Spleen (tissue), 11 donors: Measurements from ENCODE around the gene VRK3. TPM values are rescaled to one million over a fixed set of nuclear protein-coding genes. Genes with fewer than 3 reads are reported as not detected.

Experiments
- DNase-seq: peaks from one replicate; pipeline ENCODE4 v3.0.0-alpha.2; 2020
- H3K27ac ChIP-seq, 8 donors: fragments of 200-600 bp; sonication (generic) in 7 of 8; 1 replicate in 4 of 8; 2 replicates in 4 of 8; pipeline versions ENCODE4 v1.5.0 to v1.8.0; 2016 to 2021; ENCODE audit warnings: inconsistent platforms in 4 of 8, mild to moderate bottlenecking in 4 of 8, moderate library complexity in 1 of 8
- H3K27me3 ChIP-seq, 7 donors: fragments of 200-600 bp; sonication (generic) in 6 of 7; replicated peaks in 1 of 7; 1 replicate in 4 of 7; 2 replicates in 3 of 7; pipeline versions ENCODE4 v1.5.0 to v1.8.0; 2016 to 2021; ENCODE audit warnings: inconsistent platforms in 3 of 7, mild to moderate bottlenecking in 1 of 7
- H3K36me3 ChIP-seq, 6 donors: fragments of 200-600 bp; sonication (generic) in 5 of 6; 1 replicate in 4 of 6; 2 replicates in 2 of 6; pipeline versions ENCODE4 v1.5.0 to v1.8.0; 2016 to 2021; ENCODE audit warnings: inconsistent platforms in 2 of 6
- H3K4me1 ChIP-seq, 6 donors: fragments of 200-600 bp; sonication (generic) in 5 of 6; 1 replicate in 3 of 6; 2 replicates in 3 of 6; pipeline versions ENCODE4 v1.5.0 to v1.8.0; 2016 to 2021; ENCODE audit warnings: inconsistent platforms in 3 of 6
- H3K4me3 ChIP-seq, 8 donors: fragments of 200-600 bp; sonication (generic) in 7 of 8; 1 replicate in 4 of 8; 2 replicates in 4 of 8; pipeline versions ENCODE4 v1.5.0 to v1.8.0; 2016 to 2021; ENCODE audit warnings: inconsistent platforms in 4 of 8, mild to moderate bottlenecking in 4 of 8, moderate library complexity in 2 of 8
- H3K9me3 ChIP-seq, 8 donors: fragments of 200-600 bp; sonication (generic) in 7 of 8; 1 replicate in 4 of 8; 2 replicates in 4 of 8; pipeline versions ENCODE4 v1.5.0 to v1.8.0; 2016 to 2021; ENCODE audit warnings: inconsistent platforms in 4 of 8
- CTCF ChIP-seq, 11 experiments: fragments of 200-600 bp in 7 of 11; fragments of 450-650 bp in 4 of 11; sonication (generic) in 4 of 11; IDR thresholded peaks in 8 of 11; conservative IDR thresholded peaks in 3 of 11; 1 replicate in 7 of 11; 2 replicates in 4 of 11; pipeline versions ENCODE4 v1.4.0 to v1.8.0; 2016 to 2021; ENCODE audit warnings: antibody characterized with exemption in 11 of 11, inconsistent platforms in 4 of 11, mild to moderate bottlenecking in 1 of 11
- POLR2A ChIP-seq, 3 donors: fragments of 450-650 bp; IDR thresholded peaks; one replicate each; pipeline ENCODE4 v1.5.1; 2017; ENCODE audit warnings: antibody characterized with exemption in 3 of 3, mild to moderate bottlenecking in 1 of 3
- POLR2AphosphoS5 ChIP-seq, 3 donors: sonication (generic); formaldehyde crosslinking; IDR thresholded peaks; one replicate each; pipeline ENCODE4 v1.5.1; 2017; ENCODE audit warnings: antibody characterized with exemption in 3 of 3
- WGBS, 5 donors: extraction: QIAGEN DNeasy Blood & Tissue Kit in 3 of 5; methylation state at CpG; one replicate each; pipeline versions ENCODE4 v1.1.5 to v1.1.7; 2013 to 2018; 5-methylcytosine and 5-hydroxymethylcytosine counted together
- intact Hi-C: fragments of 100-400 bp; cut with DNase I; formaldehyde crosslinking; loops from one replicate; pipeline ENCODE4 v1.15.0; 2023; ENCODE audit warnings: low total_unique reads
- polyA plus RNA-seq, 3 donors: library from polyadenylated mRNA; stranded (reverse); fragments of 200-250 nt; gene quantifications; one replicate each; pipeline ENCODE4 v1.2.1, GENCODE V29; 2013
- total RNA-seq, 7 donors: library from RNA; depleted of rRNA in 3 of 7; stranded (reverse); fragments of >200 nt in 3 of 7; fragmentation: NEBNext Ultra II Directional in 4 of 7; extraction: Animal tissue kit (Norgen Biotek cat#: 25700) in 4 of 7; gene quantifications; one replicate each; pipeline versions ENCODE4 v1.1.0 to v1.2.1, GENCODE V29; 2016 to 2021
- donor health status: healthy with polysubstance abuse.
- donor health status: DM: no; HTN: no; CAD: no; lungs with moderate emphysema.
- donor health status: DM: no; HTN: no; CAD: no.
- donor health status: Bipolar disorder and iron deficiency.
- donor health status: healthy.
- donor health status: DM: no; HTN: no; CAD: no.
- donor health status: DM: yes; HTN: yes; CAD: no.

The VRK3 gene
- total and polyA plus RNA-seq, 10 donors = 17.0 to 60.8 (median 49.7) TPM

- DNase-seq = no peak
- Histone ChIP-seq H3K27me3 (no peaks in the 10 kb centered on the region), H3K4me3 (no peak overlapping the region), H3K9me3 (no peaks in the 10 kb centered on the region), H3K4me1 (peaks cover 0 to 11% (median 2%) of the 10 kb centered on the region in 6 donors), H3K36me3 (peaks cover 0 to 96% (median 48%) of the 10 kb centered on the region in 6 donors), H3K27ac (no peak overlapping the region)
- 82 to 95% (median 91%) methylated on average over 11 of the region's 11 CpGs for WGBS, 5 donors
- intact Hi-C loops = loop anchor here (5.0 kb wide), 1 partner anchor 47 kb away; no protein-coding TSS in a partner anchor
- no peak for TF ChIP-seq POLR2AphosphoS5 (IDR thresholded peaks at IDR 0.05)
- no peak for TF ChIP-seq CTCF (IDR thresholded peaks at IDR 0.05 in 8 of 11, conservative IDR thresholded peaks at IDR 0.05 in 3 of 11)
- no peak for TF ChIP-seq POLR2A (IDR thresholded peaks at IDR 0.05)
These were observed 40.7 kb downstream of the VRK3 start for GRCh38 chr19:49984491-49984890.

GRCh38 chr19:49983645-49984229, 41.4 kb downstream of the VRK3 start:
- TF ChIP-seq POLR2AphosphoS5 (IDR thresholded peaks at IDR 0.05) (peak in 1 of 3 donors; percentile 59), POLR2A (IDR thresholded peaks at IDR 0.05) (no peak), CTCF (IDR thresholded peaks at IDR 0.05 in 8 of 11, conservative IDR thresholded peaks at IDR 0.05 in 3 of 11) (peak; percentile 75 to 91 (median 87))
- no peaks in the 10 kb centered on the region for H3K9me3 ChIP-seq
- peak; percentile 87 for DNase-seq
- WGBS, 5 donors = 43 to 62% (median 44%) methylated on average over 10 of the region's 10 CpGs
- peaks cover 0 to 11% (median 2%) of the 10 kb centered on the region in 6 donors for H3K4me1 ChIP-seq
- no peak overlapping the region for H3K27ac ChIP-seq
- intact Hi-C loops = loop anchor here (5.0 kb wide), 1 partner anchor 46 kb away; no protein-coding TSS in a partner anchor
- H3K36me3 ChIP-seq = peaks cover 0 to 96% (median 46%) of the 10 kb centered on the region in 6 donors
- no peaks in the 10 kb centered on the region for H3K27me3 ChIP-seq
- no peak overlapping the region for H3K4me3 ChIP-seq

- no peak overlapping the region for H3K4me3 ChIP-seq
- intact Hi-C loops = loop anchor here (5.0 kb wide), 1 partner anchor 45 kb away; no protein-coding TSS in a partner anchor
- peaks cover 0 to 98% (median 54%) of the 10 kb centered on the region in 6 donors for H3K36me3 ChIP-seq
- no peak overlapping the region for H3K27ac ChIP-seq
- H3K27me3 ChIP-seq = no peaks in the 10 kb centered on the region
- DNase-seq = no peak
- H3K4me1 ChIP-seq = peaks cover 0 to 11% (median 2%) of the 10 kb centered on the region in 6 donors
- H3K9me3 ChIP-seq = no peaks in the 10 kb centered on the region
- TF ChIP-seq CTCF (IDR thresholded peaks at IDR 0.05 in 8 of 11, conservative IDR thresholded peaks at IDR 0.05 in 3 of 11) (no peak), POLR2A (IDR thresholded peaks at IDR 0.05) (no peak)
- 87 to 90% (median 88%) methylated on average over 21 of the region's 21 CpGs for WGBS, 5 donors
These were observed 43.3 kb downstream of the VRK3 start for GRCh38 chr19:49981603-49982593.
